Measurements from ENCODE around the gene FGF13.

FGF13 gene

GRCh38 chrX:138711399-138712347 lies at the start of gene FGF13:
TSS of gene FGF13 (minus strand) at chrX:138711717. CDS start at chrX:138711003, 714 bp downstream.
- no peak for DNase-seq (ENCODE audit: low read depth)

DNA sequence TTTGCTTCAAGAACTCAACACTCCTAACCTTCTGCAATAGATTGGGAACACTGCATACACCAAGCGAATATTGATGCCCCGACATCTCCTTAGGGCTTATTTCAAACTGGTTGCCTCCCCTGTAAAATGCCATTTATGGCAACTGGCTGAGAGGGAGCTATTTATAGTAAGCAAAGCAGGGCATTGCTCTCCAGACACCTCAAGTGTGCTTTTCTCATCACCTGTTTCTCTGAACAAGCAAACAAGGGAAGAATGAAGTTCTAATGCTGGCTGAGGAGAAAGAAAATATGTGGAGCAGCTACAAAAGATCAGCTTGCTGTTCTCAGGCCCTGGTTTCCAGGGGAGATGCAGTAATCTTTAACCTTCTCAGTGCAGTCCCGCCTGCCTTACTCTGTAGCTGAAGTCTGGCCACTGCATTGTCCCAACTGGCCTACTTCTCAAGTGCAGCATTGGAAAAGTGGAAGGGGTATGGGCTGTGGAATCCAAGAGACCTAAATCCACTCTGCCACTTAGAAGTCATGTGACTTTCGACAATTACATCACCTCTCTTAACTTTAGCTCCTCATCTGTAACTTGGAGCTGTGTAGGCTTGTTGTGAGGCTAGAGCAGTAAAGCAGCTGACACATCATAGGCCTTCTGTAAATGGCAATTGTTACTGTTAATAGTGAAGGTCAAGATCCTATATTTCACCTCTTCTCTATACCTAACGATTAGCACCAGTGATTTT lies 47.9 kb upstream of the FGF13 start:
- DNase-seq (ENCODE audit: low read depth) = no peak

GRCh38 chrX:138756234-138756633 lies 44.7 kb upstream of the FGF13 start:
- peak; percentile 44 for DNase-seq (ENCODE audit: low read depth)

GRCh38 chrX:138754861-138755260 lies 43.3 kb upstream of the FGF13 start:
- DNase-seq (ENCODE audit: low read depth) = no peak

GRCh38 chrX:138748480-138748879 lies 37.0 kb upstream of the FGF13 start:
- no peak for DNase-seq (ENCODE audit: low read depth)

DNA sequence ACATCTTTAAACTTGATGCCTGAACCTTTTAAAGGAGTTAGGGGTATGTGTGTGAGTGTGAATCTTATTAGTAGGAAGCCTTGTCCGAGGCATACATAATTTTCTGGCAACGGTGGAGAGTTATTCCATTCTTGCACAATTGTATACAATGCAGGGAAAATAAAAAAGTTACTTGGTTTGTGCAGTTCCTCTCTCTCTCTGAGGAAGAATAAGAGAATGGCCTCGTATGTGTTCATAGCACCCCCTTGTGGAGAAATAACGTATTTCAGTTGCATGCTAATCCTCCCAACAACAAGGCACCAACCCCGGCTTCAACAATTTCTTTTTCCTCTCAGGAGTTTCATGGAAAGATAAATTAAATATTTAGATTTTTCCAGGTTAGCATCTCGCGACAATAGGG lies 33.7 kb upstream of the FGF13 start:
- no peak for DNase-seq (ENCODE audit: low read depth)

- no peak for DNase-seq (ENCODE audit: low read depth)
These were observed 30.7 kb upstream of the FGF13 start for GRCh38 chrX:138742217-138742616.

DNA sequence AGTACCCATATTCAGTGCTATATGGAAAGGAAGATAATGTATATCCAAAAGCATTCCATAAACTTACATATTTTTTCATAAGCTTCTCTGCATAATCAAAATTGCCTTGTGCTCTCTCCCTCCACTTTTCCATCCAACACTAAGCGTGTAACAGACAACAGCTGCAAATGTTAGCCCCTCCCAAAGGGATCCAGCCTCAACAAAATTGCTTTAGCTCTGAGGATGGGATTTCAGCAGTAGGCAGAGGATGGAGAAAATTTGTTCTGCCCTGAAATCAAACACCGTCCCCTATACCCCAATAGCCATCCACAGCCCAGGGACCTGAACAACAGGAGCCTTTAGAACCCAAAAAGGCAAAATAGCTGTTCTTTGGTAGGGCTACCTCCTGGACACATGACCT lies 28.8 kb upstream of the FGF13 start:
- no peak for DNase-seq (ENCODE audit: low read depth)

GRCh38 chrX:138723301-138723700 lies 11.8 kb upstream of the FGF13 start:
- DNase-seq (ENCODE audit: low read depth) = no peak

DNA sequence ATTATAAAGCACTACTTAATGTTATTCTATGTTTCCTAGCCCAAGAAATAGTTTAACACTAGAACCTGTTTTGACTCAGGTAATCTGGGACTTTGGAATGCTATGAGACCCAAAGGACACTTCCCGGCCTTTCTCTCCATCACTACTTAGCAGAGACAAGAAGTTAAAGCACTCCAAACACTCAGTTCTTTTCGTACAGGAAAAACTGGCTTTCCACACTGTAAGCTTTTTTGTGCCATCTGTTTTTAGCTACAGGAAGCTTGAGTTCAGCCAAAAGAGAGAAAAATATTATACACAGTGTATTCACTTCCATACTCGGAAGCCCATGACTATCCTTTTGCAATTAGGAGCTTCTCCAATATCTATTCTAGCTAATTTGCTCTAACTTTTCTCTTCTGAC lies 7.9 kb upstream of the FGF13 start:
- DNase-seq (ENCODE audit: low read depth) = no peak

- no peak for DNase-seq (ENCODE audit: low read depth)
These were observed 7.4 kb upstream of the FGF13 start for GRCh38 chrX:138718941-138719340.

- no peak for DNase-seq (ENCODE audit: low read depth)
These were observed 613 bp downstream of the FGF13 start for GRCh38 chrX:138710866-138711341.

DNA sequence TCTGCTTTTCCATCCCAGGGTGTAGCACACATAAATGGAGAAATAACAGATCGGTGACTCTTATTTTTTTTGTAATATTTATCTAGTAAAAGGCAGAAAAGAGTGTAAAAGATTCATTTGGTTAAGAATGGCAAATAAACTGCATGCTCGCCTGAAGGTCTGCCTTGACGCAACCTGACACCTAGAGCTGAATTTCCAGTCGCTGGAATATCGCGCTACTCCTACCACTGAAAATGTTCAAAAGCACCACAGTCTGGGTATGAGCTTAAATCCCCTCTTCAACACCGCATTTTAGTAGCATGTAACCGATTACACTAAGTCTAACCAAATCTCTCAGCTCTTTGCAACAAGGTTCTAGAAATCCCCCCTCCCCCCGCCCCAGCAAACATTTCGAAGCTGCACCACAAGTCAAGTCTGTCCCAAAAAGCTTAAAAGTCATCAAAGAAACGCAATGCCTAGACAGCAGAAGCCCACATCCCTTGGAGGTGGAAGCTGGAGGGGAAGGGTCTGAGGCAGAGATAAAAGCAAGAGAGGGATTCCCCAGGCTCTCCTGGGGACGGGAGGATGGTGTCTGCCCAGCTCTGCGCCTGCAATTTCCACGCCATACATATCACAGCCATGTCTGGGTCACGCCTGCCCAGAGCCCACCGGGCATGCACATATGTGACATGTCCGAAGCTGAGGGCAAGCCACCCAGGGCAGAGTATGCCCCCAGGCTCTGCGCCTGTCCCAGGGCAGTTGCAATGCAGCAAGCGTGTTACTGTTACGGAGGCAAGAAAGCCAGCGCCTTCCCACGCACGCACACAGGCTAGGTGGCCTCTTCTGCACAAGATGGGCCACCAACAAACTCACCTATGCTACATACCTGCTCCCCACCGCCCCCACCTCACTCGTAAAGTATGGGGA lies 1.4 kb downstream of the FGF13 start:
- no peak for DNase-seq (ENCODE audit: low read depth)

- no peak for DNase-seq (ENCODE audit: low read depth)
These were observed 3.2 kb downstream of the FGF13 start for GRCh38 chrX:138708268-138708667.

DNA sequence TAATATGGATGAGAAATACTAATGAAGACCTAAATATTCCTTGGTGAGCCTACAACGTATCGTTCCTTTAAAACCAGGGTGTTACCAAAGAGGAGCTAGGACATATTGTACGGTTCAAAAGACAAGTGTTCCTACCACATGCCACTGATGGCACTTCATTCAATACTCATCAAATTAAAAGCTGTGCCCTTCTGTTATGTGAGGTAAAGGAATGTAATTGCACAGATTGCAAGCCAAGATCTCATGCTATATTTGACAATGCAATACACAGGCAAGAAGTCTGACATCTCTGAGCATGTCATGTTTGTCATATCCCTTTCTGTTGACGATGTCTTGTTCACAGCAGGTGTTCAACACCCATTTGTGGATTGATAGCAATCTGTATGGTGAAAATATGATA lies 6.9 kb downstream of the FGF13 start:
- no peak for DNase-seq (ENCODE audit: low read depth)

GRCh38 chrX:138704101-138704500 lies 7.4 kb downstream of the FGF13 start:
- no peak for DNase-seq (ENCODE audit: low read depth)

DNA sequence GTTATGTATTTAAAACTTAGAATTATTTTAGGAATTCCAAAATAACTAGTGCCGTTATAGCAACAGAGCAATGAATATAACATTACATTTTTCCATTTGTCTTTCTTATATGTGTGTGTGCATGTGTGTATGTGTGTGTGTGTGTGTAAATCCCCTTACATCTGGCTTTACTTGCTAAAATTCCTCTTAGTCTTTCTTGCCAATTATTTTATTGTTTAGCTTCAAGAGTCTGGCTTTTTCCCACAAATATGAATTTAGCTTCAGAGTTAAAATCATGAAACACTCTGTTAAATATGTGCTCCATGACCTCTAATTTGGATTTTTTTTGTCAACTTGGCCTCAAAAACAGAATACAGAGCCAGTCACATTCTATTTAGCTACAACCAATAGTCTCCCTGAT lies 18.9 kb downstream of the FGF13 start:
- DNase-seq (ENCODE audit: low read depth) = peak; percentile 9

DNA sequence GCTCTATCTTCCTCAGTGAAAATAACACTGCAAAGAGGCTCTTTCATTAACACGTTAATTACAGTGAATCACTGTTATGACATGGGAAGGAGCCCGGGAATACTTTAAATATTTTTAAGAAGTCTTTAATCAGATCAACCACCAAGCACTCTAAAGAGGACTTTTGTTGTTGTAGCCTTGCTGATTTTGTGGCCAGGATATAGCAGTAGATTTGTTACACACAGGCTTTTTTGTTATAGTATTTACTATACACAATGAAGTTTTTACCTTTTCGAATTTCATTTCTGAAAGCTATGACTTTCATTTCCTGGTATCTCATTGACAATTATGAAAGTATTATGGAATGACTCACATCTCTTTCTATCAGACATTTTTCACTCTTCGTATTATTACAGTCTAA lies 20.3 kb downstream of the FGF13 start:
- no peak for DNase-seq (ENCODE audit: low read depth)

- no peak for DNase-seq (ENCODE audit: low read depth)
These were observed 20.9 kb downstream of the FGF13 start for GRCh38 chrX:138690591-138690990.

- no peak for DNase-seq (ENCODE audit: low read depth)
These were observed 27.9 kb downstream of the FGF13 start for GRCh38 chrX:138683600-138683999.

DNA sequence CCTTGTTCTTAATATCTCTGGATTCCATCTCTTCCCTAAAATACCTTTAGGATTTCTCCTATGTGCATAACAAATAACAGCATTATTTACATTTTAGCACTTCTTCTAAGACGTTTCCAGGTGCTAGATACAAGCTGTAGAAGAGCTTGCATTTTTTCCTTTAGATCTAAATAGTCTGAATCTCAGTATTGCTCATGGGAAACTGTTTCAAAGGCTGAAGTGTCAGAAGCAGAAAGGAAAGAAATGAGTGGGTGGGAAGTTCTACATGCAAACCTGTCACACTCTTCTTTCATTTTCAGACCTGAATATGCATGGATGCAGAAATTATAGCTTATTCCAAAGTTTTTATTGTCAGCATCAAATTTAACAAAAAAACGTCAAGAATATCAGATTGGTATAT lies 41.8 kb downstream of the FGF13 start:
- no peak for DNase-seq (ENCODE audit: low read depth)

GRCh38 chrX:138664466-138664865 lies 47.1 kb downstream of the FGF13 start:
- no peak for DNase-seq (ENCODE audit: low read depth)
